HL-60/S4 treated with retinoic acid at 250 ng/mL for 4 days and 3 days (cell line): ENCODE results near the gene MUC3A.
"Not testable (repeated sequence)": the region's sequence is repeated elsewhere in the genome, so short reads cannot be mapped to it uniquely, and the experiment has no call there.

Experiments used
- in situ Hi-C: fragments of 300-500 bp; cut with MboI; formaldehyde crosslinking; loops from 2 replicates; pipeline ENCODE4 v1.7.0; 2022; ENCODE audit warnings: low sequenced_read_pairs

The MUC3A gene, protein sequence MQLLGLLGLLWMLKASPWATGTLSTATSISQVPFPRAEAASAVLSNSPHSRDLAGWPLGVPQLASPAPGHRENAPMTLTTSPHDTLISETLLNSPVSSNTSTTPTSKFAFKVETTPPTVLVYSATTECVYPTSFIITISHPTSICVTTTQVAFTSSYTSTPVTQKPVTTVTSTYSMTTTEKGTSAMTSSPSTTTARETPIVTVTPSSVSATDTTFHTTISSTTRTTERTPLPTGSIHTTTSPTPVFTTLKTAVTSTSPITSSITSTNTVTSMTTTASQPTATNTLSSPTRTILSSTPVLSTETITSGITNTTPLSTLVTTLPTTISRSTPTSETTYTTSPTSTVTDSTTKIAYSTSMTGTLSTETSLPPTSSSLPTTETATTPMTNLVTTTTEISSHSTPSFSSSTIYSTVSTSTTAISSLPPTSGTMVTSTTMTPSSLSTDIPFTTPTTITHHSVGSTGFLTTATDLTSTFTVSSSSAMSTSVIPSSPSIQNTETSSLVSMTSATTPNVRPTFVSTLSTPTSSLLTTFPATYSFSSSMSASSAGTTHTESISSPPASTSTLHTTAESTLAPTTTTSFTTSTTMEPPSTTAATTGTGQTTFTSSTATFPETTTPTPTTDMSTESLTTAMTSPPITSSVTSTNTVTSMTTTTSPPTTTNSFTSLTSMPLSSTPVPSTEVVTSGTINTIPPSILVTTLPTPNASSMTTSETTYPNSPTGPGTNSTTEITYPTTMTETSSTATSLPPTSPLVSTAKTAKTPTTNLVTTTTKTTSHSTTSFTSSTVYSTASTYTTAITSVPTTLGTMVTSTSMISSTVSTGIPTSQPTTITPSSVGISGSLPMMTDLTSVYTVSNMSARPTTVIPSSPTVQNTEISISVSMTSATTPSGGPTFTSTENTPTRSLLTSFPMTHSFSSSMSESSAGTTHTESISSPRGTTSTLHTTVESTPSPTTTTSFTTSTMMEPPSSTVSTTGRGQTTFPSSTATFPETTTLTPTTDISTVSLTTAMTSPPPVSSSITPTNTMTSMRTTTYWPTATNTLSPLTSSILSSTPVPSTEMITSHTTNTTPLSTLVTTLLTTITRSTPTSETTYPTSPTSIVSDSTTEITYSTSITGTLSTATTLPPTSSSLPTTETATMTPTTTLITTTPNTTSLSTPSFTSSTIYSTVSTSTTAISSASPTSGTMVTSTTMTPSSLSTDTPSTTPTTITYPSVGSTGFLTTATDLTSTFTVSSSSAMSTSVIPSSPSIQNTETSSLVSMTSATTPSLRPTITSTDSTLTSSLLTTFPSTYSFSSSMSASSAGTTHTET (N-terminal part only)

DNA sequence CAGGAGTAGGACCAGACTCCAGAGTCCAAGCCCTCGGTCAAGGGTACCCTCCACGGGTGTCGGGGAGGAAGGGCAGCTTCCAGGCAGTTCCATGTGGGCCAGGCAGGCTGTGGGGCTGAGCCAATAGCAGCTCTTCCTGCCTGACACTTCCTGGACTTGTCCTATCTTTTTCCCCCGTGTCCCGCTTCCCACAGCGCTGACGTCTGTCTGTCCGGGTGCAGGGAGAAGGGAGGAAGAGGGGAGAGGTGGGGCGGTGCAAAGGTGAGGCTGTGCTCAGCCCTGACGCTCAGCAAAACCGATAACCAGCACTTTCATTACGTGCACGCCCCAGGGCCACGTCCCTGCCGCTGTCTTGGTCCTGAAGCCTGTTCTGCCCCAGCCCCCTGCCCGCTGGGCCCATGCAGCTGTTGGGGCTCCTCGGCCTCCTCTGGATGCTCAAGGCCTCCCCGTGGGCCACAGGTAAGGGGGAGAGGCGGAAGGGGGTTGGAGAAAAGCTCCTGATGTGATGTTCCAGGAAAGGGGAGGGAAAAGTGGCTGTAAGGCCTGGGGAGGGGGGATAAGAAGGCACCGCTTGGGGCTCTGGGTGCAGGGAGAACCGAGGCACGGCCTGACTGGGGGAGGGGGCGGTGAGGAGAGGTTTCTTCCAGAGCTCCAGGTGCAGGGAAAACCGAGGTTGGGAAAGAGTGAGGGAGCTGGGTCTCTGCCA lies at the start of gene MUC3A:
MUC3A (plus strand) TSS at position 308 of the 706 bp plus-strand sequence; CDS start at position 399, 91 bp downstream.
- in situ Hi-C loops, result no loop called here

DNA sequence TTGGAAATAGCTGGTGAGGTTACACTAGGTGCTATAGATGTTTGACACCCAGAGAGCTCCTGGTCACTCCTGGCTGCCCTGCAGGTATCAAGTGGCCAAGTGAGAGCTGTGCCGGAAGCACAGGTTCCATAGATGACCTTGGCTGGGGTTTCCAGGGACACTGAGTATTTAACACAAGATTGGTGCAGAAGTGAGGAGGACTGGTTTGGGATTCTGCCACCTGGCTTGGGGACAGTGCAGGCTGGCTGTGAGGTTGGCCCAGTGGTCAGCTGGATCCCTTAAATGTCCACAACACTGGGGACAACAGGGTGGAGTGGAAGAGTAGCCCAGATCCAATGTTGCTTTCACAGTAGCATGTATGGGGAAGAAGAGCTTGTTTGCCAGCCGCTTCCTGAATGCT lies 48.4 kb upstream of the MUC3A start:
- in situ Hi-C loops, result loop anchor here (5.0 kb wide), 1 partner anchor 156 kb away; no protein-coding TSS in a partner anchor

DNA sequence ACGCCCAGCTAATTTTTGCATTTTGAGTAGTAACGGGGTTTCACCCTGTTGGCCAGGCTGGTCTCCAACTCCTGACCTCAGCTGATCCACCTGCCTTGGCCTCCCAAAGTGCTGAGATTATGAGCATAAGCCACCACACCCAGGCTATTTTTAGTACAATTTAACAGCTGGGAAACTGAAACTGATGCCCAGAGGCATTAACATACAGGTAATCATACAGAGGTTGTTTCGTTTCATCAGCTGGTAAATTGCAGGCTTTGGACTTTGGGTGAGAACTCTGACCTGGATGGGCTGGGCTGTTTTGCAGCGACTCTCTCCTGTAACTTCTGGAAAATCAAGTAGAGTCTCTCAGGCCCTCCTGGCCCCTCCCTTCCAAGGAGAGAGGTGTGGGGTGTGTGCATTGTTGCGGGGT lies 47.4 kb upstream of the MUC3A start:
- in situ Hi-C loops, result loop anchor here (5.0 kb wide), 1 partner anchor 155 kb away; no protein-coding TSS in a partner anchor

DNA sequence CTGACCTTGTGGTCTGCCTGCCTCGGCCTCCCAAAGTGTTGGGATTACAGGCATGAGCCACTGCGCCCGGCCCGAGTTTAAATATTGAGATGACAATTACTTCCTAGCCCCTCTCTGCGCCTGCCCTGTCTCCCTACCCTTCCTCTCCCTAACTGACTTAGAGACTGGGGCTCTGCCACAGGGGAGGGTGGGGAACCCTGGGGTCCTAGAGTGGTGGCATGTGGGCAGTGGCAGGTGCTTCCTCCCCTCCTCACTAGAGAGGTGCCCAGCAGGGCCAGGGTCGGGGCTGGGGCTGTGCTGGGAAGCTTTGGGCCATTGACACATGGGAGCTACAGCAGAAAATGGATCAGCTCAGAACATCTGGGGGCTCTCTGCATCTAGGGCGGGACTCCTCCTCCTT lies 46.7 kb upstream of the MUC3A start:
- in situ Hi-C loops, result loop anchor here (5.0 kb wide), 1 partner anchor 155 kb away; no protein-coding TSS in a partner anchor

DNA sequence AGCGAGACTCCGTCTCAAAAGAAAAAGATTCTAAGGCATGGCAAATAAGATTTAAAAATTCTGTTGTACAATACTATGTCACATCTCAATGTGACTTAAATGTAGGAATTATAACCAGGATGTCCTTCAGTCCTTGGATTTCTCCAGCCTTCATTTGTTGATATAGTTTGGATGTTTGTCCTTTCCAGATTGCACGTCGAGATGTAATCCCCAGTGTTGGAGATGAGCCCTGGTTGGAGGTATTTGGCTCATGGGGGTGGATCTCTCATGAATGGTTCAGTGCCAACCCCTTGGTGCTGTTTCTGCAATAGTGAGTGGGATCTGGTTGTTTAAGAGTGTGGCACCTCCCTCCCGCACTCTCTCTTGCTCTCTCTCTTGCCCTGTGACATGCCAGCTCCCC lies 40.8 kb upstream of the MUC3A start:
- in situ Hi-C loops, result no loop called here

DNA sequence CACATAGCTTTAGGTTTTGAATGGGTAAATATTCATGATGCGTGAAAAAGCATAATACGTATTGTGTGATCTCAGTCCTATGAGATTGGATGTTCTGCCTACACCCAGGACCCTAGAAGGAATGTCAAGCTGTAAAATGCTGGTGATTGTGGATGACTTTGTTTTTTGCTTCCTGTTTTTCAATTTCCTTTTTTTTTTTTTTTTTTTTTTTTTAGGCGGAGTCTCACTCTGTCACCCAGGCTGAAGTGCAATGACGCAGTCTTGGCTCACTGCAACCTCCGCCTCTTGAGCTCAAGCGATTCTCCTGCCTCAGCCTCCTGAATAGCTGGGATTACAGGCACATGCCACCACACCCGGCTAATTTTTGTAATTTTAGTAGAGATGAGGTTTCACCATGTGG lies 38.9 kb upstream of the MUC3A start:
- in situ Hi-C loops, result not testable (repeated sequence)

DNA sequence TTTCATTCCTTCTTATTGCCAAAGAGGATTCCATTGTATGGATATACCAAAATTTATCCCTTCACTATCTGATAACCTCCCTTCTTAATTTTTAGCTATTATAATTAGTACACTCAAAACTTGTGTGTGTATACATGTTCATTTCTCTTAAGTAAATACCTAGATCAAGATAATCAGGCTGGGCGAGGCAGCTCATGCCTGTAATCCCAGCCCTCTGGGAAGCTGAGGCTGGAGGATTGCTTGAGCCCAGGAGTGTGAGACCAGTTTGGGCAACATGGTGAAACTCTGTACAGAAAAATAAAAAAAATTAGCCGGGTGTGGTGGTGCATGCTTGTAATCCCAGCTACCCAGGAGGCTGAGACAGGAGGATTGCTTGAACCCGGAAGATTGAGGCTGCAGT lies 37.9 kb upstream of the MUC3A start:
- in situ Hi-C loops, result no loop called here

DNA sequence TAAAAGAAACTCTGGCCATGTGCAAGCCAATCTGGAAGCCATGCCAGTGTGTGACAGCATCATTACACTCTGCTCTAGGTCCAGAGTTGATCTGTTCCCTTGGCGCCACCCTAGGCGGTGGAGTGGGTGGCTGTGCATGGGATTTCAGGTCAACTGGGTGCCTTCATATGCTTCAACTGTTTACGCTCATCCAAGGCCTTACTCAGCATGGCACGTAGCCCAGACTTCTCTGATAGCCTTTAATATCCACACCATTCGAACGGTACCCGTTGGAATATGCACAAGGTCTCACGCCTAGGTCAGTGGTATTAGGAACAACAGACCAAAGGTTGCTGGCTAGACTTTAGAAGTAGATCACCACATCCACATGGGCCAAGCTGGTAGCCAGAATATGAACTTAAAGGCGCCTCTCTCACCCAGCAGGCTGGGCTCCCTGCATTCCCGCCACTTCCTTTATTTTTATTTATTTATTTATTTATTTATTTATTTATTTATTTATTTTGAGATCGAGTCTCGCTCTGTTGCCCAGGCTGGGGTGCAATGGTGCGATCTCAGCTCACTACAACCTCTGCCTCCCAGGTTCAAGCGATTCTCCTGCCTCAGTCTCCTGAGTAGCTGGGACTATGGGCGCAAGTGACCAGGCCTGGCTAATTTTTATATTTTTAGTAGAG lies 35.0 kb upstream of the MUC3A start:
- in situ Hi-C loops, result no loop called here

DNA sequence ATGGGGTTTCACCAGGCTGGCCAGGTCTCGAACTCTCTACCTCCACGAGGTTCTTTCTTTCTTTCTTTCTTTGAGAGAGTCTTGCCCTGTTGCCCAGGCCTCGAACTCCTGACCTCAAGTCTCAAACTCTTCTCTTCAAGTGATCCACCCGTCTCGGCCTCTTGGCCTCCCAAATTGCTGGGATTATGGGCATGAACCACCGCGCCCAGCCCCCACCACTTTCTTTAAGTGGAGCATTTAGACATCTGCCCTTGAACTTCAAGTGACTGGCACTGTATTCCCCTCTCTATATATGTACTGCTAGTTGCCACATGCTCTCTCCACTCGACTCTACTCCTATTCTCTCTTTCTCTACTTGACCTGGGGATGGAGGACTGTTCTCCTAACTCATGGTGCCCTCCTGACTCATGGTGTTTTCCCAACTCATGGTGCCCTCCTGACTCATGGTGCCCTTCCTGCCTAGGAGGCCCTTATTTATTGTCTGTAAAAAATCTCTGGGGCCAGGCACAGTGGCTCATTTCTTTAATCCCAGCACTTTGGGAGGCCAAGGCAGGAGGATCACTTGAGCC lies 34.4 kb upstream of the MUC3A start:
- in situ Hi-C loops, result no loop called here

DNA sequence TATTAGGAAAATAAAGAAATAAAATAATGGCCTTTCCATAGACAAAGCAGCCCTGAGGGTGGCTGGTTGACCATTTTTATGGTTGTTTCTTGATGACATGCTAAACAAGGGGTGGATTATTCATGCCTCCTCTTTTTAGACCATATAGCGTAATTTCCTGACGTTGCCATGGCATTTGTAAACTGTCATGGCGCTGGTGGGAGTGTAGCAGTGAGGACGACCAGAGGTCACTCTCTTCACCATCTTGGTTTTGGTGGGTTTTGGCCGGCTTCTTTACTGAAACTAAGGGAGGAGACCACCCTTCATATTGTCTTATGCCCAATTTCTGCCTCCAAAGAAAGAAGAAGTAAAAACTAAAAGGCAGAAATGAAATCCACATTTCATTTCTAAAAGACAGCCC lies 30.0 kb upstream of the MUC3A start:
- in situ Hi-C loops, result not testable (repeated sequence)

DNA sequence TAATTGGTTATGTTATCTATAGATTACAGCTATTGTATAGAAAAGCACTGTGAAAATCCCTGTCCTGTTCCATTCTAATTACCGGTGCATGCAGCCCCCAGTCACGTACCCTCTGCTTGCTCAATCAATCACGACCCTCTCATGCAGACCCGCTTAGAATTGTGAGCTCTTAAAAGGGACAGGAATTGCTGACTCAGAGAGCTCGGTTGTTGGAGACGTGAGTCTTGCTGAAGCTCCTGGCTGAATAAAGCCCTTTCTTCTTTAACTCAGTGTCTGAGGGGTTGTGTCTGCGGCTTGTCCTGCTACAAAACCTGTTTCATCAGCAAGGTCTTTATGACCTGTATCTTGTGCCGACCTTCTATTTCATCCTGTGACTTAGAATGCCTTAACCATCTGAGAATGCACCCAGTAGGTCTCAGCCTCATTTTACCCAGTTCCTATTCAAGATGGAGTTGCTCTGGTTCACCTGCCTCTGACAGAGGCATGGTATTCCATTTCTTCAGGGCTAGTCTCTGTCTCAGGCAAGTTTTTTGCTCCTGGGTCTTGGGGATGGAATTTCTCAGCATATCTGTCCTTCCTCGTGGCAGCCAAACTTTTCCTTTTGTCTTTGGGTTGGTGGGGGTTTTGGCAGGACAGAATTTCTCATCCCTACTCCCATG lies 29.4 kb upstream of the MUC3A start:
- in situ Hi-C loops, result not testable (repeated sequence)

DNA sequence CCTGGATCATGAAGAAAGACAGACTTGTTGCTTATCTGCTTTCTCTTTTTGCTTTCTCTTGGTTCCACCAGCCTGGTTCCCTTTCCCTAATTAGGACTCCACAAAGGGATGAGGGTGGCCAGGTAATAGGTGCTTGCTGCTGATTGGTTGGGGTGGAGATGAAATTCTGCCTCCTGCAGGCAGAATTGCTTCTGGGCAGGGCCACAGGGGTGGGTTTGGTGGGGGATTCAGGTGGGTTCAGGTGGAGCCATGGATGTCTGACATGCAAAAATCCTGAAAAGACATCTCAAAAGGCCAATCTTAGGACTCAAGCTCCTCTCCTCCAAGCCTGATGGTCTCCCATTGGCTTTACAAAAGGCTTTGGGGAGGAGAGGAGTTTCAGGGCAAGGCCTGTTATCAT lies 28.3 kb upstream of the MUC3A start:
- in situ Hi-C loops, result no loop called here

DNA sequence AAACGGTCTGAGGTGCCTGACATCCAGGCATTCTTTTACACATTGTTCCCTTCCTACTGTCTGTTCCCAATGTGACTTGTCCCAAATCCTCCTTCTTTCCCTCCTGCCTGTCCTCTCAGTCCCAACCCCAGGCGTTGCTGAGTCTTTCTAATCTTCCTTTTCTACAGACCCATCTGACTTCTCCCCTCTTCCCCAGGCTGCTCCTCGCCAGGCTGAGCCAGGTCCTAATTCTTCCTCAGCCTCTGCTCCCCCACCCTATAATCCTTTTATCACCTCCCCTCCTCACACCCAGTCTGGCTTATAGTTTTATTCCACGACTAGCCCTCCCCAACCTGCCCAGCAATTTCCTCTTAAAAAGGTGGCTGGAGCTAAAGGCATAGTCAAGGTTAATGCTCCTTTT lies 25.7 kb upstream of the MUC3A start:
- in situ Hi-C loops, result not testable (repeated sequence)

DNA sequence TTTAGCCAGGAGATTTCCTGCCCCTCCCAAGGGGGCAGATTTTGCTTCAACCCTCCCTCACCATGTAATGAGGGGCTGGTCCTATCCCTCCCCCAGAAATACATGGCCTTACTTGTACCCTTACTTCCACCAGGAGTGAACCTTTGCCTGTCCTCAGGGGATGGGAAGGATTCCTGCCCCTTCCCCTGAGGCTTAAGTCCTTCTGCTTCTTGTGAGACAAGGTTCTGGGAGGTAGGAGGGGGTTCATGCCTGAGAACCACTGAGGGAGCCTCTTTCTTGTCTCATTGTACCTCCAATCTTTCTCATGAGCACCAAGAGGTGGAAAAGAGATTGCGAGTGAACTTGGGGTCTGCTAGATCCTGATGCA lies 19.5 kb upstream of the MUC3A start:
- in situ Hi-C loops, result no loop called here

DNA sequence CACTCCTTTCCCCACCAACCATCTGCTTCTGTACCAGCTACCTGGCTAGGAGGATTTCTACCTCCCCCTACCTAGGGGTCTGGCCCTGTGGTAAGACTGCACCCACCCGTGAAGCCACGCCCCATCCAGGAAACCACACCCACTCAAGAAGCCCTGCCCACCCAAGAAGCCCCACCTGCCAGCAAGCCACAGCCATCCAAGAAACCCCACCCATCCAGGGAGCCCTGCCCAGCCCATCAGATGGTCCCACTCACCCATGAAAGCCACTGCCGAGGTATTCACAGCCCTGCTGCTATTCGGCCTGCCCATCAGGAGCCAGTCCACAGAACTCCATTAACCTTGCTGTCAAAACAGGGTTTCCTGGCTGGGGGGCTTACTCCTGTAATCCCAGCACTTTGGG lies 15.6 kb upstream of the MUC3A start:
- in situ Hi-C loops, result no loop called here

DNA sequence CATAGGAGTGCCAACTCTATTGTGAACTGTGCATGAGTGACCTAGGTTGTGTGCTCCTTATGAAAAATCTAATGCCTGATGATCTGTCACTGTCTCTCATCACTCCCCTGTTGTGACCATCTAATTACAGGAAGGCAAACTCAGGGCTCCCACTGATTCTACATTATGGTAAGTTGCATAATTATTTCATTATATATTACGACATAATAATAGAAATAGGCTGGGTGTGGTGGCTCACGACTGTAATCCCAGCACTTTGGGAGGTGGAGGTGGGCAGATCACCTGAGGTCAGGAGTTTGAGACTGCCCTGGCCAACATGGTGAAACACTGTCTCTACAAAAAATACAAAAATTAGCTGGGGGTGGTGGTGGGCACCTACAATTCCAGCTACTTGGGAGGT lies 14.0 kb upstream of the MUC3A start:
- in situ Hi-C loops, result not testable (repeated sequence)

DNA sequence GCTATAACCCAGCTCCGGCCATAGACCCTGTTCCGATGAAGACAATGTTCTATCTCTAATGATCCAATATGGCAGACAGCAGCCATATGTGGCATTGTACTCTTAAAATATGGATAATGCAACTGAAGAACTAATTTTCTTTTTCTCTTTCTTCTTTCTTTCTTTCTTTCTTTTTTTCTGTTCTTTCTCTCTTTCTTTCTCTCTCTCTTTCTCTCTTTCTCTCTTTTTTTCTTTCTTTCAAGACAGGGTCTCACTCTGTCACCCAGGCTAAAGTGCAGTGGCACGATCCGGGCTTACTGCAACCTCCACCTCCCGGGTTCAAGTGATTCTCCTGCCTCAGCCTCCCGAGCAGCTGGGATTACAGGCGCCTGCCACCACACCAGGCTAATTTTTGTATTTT lies 13.2 kb upstream of the MUC3A start:
- in situ Hi-C loops, result not testable (repeated sequence)

DNA sequence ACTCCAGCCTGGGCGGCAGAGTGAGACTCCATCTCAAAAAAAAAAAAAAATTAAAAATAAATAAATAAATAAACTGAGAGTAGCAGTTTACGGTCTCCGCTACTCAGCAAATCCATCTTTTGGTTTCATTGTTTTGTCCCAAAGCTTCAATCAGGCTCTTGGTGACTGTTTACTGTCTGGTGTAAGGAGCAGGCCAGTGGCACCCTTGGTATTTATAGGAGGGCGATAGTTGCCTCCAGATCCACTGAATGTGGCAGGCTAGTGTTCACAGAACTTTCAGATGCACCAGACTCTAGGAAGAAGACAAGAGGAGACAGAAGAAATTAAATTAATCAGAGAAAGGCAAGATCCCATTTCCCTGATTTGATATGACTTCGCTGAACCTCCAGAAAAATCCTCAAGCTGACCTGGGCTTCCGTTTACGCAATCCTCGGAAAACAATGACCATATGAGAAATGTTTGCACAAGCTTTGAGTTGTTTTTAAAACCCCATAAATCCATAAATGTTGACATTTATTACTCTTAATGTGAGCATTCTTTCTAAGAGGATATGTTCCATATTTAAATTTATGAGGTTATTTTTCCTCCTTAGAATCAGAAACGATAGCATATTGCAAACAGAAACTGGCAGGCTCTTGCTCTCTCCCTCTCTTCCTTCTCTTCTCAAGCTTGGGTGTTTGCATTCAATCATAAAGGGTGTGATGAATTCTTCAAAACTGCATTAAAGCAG lies 7.1 kb upstream of the MUC3A start:
- in situ Hi-C loops, result no loop called here
